Activated B cell treated with CpG ODN at 0.5 μM for 24 hours (primary cell): ENCODE measurements around the gene ANKS1B. TPM values are rescaled to one million over a fixed set of nuclear protein-coding genes. Genes with fewer than 3 reads are reported as not detected.

ENCODE experiments used
- ATAC-seq: fragments of 200-7000 bp; cut with Tn5 transposase; one replicate; pipeline ENCODE4 v1.10.0; 2021; ENCODE audit warnings: low read depth, mild to moderate bottlenecking, moderate library complexity
- CTCF ChIA-PET: fragments of 350-600 bp; sonication (Branson Sonifier 250); formaldehyde crosslinking; loops from one replicate; lab custom pipeline; 2021; ENCODE audit warnings: antibody characterized with exemption; lab: Charles Lee
- POLR2A ChIA-PET: fragments of 350-600 bp; sonication (Branson Sonifier 250); formaldehyde crosslinking; loops from one replicate; lab custom pipeline; 2021; ENCODE audit warnings: antibody characterized with exemption; lab: Charles Lee
- DNase-seq: peaks from one replicate; pipeline ENCODE4 v3.0.0; 2022
- H3K27ac Mint-ChIP-seq: one replicate; pipeline ENCODE4 v1.8.0; 2020; ENCODE audit warnings: mixed read lengths
- H3K27me3 Mint-ChIP-seq: one replicate; pipeline ENCODE4 v1.8.0; 2021; ENCODE audit warnings: mixed read lengths
- H3K36me3 Mint-ChIP-seq: one replicate; pipeline ENCODE4 v1.8.0; 2021; ENCODE audit warnings: low read depth, mixed read lengths
- H3K4me1 Mint-ChIP-seq: one replicate; pipeline ENCODE4 v1.8.0; 2021; ENCODE audit warnings: mixed read lengths
- H3K4me3 Mint-ChIP-seq: one replicate; pipeline ENCODE4 v1.8.0; 2020; ENCODE audit warnings: mild to moderate bottlenecking, mixed read lengths
- H3K9me3 Mint-ChIP-seq: one replicate; pipeline ENCODE4 v1.8.0; 2020; ENCODE audit warnings: mixed read lengths
- intact Hi-C: fragments of 100-400 bp; cut with micrococcal nuclease; formaldehyde crosslinking; loops from one replicate; pipeline ENCODE4 v1.15.1; 2024
- total RNA-seq: library from RNA; stranded (reverse); gene quantifications from 2 replicates; pipeline ENCODE4 v1.2.3, GENCODE V29; 2022
- TF ChIP-seq, protein P1 (sequence below): fragments of 200-600 bp; IDR thresholded peaks from one replicate; pipeline ENCODE4 v1.8.0; 2022; ENCODE audit warnings: antibody characterized with exemption, mild to moderate bottlenecking

Gene ANKS1B
- total RNA-seq, 1 donor from 2014 or later, result not detected

DNA sequence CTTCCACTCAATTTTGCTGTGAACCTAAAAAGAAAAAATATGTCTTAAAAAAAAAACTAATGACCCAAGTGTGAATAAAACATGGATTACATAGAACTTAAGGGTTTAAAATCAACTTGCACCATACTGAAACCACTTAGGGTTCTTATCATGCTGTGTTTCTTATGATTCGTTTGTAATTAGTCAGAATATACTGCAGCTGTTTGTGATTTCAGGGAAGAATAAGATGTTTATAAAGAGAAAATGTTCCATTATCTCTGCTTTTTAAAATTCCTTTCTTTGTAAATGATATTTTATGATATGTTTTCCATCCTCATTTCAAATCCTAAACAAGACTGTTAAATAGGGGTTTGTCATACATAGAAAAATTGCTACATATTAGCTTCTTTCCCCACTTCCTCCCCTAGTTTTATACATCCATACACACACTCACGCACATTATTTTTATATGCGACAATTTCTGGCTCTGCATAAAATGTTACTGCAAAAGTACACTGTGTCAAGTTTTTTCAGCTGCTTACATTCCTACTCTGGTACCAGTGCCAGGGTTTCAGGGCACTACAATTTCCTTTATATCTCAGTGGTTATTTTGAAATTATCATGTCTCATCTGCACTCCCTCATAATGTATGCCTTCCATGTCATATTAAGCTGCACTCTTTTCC is 612.3 kb downstream of the ANKS1B start:
- Mint-ChIP-seq H3K9me3 (no peaks in the 10 kb centered on the region), H3K36me3 (no peaks in the 10 kb centered on the region), H3K27ac (no peak overlapping the region), H3K4me1 (no peaks in the 10 kb centered on the region), H3K4me3 (no peak overlapping the region), H3K27me3 (no peaks in the 10 kb centered on the region)
- no peak for ATAC-seq
- intact Hi-C loops, result no loop called here
- DNase-seq, result no peak
- TF ChIP-seq, protein P1, sequence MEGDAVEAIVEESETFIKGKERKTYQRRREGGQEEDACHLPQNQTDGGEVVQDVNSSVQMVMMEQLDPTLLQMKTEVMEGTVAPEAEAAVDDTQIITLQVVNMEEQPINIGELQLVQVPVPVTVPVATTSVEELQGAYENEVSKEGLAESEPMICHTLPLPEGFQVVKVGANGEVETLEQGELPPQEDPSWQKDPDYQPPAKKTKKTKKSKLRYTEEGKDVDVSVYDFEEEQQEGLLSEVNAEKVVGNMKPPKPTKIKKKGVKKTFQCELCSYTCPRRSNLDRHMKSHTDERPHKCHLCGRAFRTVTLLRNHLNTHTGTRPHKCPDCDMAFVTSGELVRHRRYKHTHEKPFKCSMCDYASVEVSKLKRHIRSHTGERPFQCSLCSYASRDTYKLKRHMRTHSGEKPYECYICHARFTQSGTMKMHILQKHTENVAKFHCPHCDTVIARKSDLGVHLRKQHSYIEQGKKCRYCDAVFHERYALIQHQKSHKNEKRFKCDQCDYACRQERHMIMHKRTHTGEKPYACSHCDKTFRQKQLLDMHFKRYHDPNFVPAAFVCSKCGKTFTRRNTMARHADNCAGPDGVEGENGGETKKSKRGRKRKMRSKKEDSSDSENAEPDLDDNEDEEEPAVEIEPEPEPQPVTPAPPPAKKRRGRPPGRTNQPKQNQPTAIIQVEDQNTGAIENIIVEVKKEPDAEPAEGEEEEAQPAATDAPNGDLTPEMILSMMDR, result no peak
- ChIA-PET POLR2A (no interaction called here), CTCF (no interaction called here)

DNA sequence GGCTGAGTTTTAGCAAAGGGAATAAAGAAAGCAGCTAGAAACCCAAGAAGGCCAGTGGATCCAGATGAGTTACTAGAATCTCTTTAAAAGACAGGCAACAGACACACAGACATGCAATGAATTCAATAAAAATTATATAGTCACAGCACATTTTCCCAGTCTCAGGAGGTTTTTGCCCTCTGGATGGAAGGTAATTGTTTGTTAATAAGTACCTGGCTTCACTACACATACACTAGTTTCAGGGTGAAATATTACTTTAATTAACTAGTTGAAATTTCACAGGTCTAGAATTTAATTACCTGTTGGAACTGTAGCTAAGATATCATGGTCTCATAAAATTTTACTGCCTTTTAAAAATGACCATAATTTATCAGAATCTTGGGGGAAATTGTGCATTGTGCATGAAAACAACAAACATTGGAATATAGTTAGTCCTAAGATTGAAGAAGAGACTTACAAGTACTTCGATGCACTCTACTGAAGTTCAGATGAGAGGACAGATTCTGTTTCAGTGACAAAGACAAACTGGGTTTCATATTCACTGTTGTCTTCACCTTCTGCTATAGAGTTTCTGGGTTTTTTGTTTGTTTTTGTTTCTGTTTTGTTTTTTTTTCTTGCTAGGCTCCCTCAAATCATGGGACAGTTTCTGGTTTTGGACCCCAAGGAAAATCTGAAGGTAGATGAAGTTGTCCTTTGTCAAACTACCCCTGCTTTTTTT is 614.2 kb downstream of the ANKS1B start:
- DNase-seq, result no peak
- ChIA-PET CTCF (no interaction called here), POLR2A (no interaction called here)
- Mint-ChIP-seq H3K4me3 (no peak overlapping the region), H3K27ac (no peak overlapping the region), H3K27me3 (no peaks in the 10 kb centered on the region), H3K4me1 (no peaks in the 10 kb centered on the region), H3K9me3 (no peaks in the 10 kb centered on the region), H3K36me3 (no peaks in the 10 kb centered on the region)
- intact Hi-C loops, result no loop called here
- no peak for ATAC-seq
- TF ChIP-seq, protein P1, result no peak

DNA sequence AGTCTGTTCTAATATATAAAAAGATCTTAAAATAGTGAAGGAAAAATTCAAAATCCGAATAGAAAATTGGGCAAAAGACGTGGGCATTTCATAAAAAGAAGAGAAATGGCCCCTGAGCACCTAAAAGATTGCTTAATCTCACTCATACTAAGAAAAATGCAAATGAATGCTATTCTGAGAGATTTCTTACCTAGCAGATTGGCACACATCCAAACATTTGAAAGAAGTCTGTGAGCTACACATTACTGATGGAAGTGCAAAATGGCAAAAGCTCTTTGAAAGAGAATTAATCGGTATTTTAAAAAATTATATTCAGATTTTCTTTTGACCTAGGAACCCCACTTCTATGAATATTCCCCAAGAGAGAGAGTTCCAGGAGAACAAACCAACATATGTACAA is 617.6 kb downstream of the ANKS1B start:
- Mint-ChIP-seq H3K4me3 (no peak overlapping the region), H3K27ac (no peak overlapping the region), H3K27me3 (no peaks in the 10 kb centered on the region), H3K9me3 (no peaks in the 10 kb centered on the region), H3K4me1 (no peaks in the 10 kb centered on the region), H3K36me3 (no peaks in the 10 kb centered on the region)
- TF ChIP-seq, protein P1, result no peak
- intact Hi-C loops, result no loop called here
- ChIA-PET CTCF (no interaction called here), POLR2A (no interaction called here)
- no peak for ATAC-seq
- DNase-seq, result no peak

DNA sequence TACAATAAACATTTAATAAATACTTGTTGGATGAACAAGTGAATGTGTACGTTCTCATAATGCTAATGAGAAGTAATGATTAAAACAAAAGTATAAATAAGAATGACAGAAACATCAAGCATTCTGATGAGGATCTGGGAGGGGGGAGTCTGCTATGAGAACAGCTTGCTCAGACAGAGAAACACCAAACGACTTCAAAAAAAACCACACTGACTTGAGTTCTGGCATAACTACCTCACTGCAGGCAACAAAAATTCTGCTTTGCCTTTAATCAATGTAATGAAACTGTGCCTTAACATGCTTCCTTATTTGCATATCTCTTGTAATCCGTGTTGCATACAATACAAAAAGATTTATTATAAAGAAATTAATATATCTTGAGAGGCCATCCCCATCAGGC is 632.5 kb downstream of the ANKS1B start:
- H3K36me3 Mint-ChIP-seq, result no peaks in the 10 kb centered on the region
- H3K9me3 Mint-ChIP-seq, result peaks cover 3% of the 10 kb centered on the region
- DNase-seq, result no peak
- CTCF ChIA-PET, result no interaction called here
- ATAC-seq, result no peak
- POLR2A ChIA-PET, result no interaction called here
- H3K4me1 Mint-ChIP-seq, result no peaks in the 10 kb centered on the region
- TF ChIP-seq, protein P1, result no peak
- intact Hi-C loops, result no loop called here
- no peaks in the 10 kb centered on the region for H3K27me3 Mint-ChIP-seq
- no peak overlapping the region for H3K27ac Mint-ChIP-seq
- H3K4me3 Mint-ChIP-seq, result no peak overlapping the region

DNA sequence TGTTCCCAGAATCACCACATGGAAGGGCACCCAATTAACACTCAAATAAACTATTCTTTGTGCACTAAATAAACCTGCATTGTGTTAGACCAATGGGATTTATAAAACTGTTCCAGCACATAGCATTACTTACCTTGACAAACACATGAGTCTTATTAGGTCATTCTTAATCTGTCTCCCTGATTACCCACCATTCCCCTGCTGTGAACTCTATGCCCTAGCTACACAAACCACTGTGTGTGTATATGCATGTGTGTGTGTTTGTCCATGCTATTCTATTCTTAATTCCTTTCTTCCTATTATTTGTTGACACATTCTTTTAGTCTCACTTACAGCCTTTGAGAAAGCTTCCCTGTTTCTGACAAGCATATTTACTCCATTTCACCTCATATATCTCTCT is 640.8 kb downstream of the ANKS1B start:
- H3K4me1 Mint-ChIP-seq, result no peaks in the 10 kb centered on the region
- H3K27me3 Mint-ChIP-seq, result no peaks in the 10 kb centered on the region
- intact Hi-C loops, result no loop called here
- CTCF ChIA-PET, result no interaction called here
- no peaks in the 10 kb centered on the region for H3K36me3 Mint-ChIP-seq
- POLR2A ChIA-PET, result no interaction called here
- no peak for DNase-seq
- TF ChIP-seq, protein P1, result no peak
- H3K27ac Mint-ChIP-seq, result no peak overlapping the region
- no peak overlapping the region for H3K4me3 Mint-ChIP-seq
- no peaks in the 10 kb centered on the region for H3K9me3 Mint-ChIP-seq
- no peak for ATAC-seq
